Adrenal gland (tissue), 12 donors: ENCODE measurements around the gene MAPK10. TPM values are rescaled to one million over a fixed set of nuclear protein-coding genes. Genes with fewer than 3 reads are reported as not detected.

Source experiments
- DNase-seq, 7 donors: peaks; one replicate each; pipeline ENCODE4 v3.0.0-alpha.2; 2019 to 2020
- H3K27ac ChIP-seq, 5 donors: fragments of 200-600 bp; sonication (generic) in 4 of 5; 1 replicate in 3 of 5; 2 replicates in 2 of 5; pipeline versions ENCODE4 v1.5.1 to v1.8.0; 2016 to 2020; ENCODE audit warnings: mild to moderate bottlenecking in 1 of 5
- H3K27me3 ChIP-seq: fragments of 200-600 bp; 2 replicates; pipeline ENCODE4 v1.8.0; 2021
- H3K36me3 ChIP-seq, 2 donors: fragments of 200-600 bp; replicated peaks in 1 of 2; 1 replicate in 1 of 2; 2 replicates in 1 of 2; pipeline versions ENCODE4 v1.5.1 to v1.8.0; 2018 to 2022
- H3K4me1 ChIP-seq, 2 donors: fragments of 200-600 bp; replicated peaks in 1 of 2; 1 replicate in 1 of 2; 2 replicates in 1 of 2; pipeline versions ENCODE4 v1.5.1 to v1.8.0; 2018 to 2021
- H3K4me3 ChIP-seq, 4 donors: fragments of 200-600 bp; sonication (generic) in 3 of 4; one replicate each; pipeline ENCODE4 v1.5.1; 2016 to 2018
- H3K9me3 ChIP-seq, 3 donors: fragments of 200-600 bp; sonication (generic) in 1 of 3; replicated peaks in 1 of 3; 1 replicate in 2 of 3; 2 replicates in 1 of 3; pipeline versions ENCODE4 v1.5.1 to v1.8.0; 2016 to 2021
- CTCF ChIP-seq, 6 experiments: fragments of 450-650 bp in 4 of 6; fragments of 200-600 bp in 2 of 6; sonication (generic) in 1 of 6; IDR thresholded peaks; 1 replicate in 5 of 6; 2 replicates in 1 of 6; pipeline versions ENCODE4 v1.5.1 to v1.8.0; 2016 to 2021; ENCODE audit warnings: antibody characterized with exemption in 6 of 6, mild to moderate bottlenecking in 2 of 6, moderate library complexity in 1 of 6
- POLR2A ChIP-seq, 2 donors: fragments of 450-650 bp; IDR thresholded peaks; one replicate each; pipeline ENCODE4 v1.6.1; 2017; ENCODE audit warnings: antibody characterized with exemption in 2 of 2, mild to moderate bottlenecking in 2 of 2, moderate library complexity in 1 of 2
- WGBS, 4 donors: extraction: QIAGEN DNeasy Blood & Tissue Kit in 2 of 4; methylation state at CpG; one replicate each; pipeline versions ENCODE4 v1.1.5 to v1.1.7; 2013 to 2017; 5-methylcytosine and 5-hydroxymethylcytosine counted together
- intact Hi-C, 2 donors: fragments of 100-400 bp; cut with DNase I; formaldehyde crosslinking; loops; one replicate each; pipeline versions ENCODE4 v1.14.1 to v1.15.0; 2022 to 2023
- polyA plus RNA-seq, 3 donors: library from polyadenylated mRNA; stranded (reverse); fragments of 200-250 nt in 2 of 3; fragments of 350-450 nt in 1 of 3; fragmentation: Illumina TruSeq in 1 of 3; extraction: RNeasy Lipid Tissue Mini Kit (QIAGEN cat#74804) in 1 of 3; gene quantifications; one replicate each; pipeline ENCODE4 v1.2.3, GENCODE V29; 2013 to 2014
- total RNA-seq, 9 donors: library from RNA; depleted of rRNA in 4 of 9; stranded (reverse); fragments of >200 nt in 4 of 9; fragments of 120-200 nt in 1 of 9; fragmentation: NEBNext Ultra II Directional in 1 of 9; extraction: Animal tissue kit (Norgen Biotek cat#: 25700) in 1 of 9; gene quantifications; one replicate each; pipeline versions ENCODE4 v1.1.0 to v1.2.4, GENCODE V29; 2013 to 2023
- donor health status: healthy with polysubstance abuse.
- donor health status: Bipolar disorder and iron deficiency.
- donor health status: DM: yes; HTN: yes; CAD: no.
- donor health status: DM: no; HTN: no; CAD: no.
- donor health status: DM: no; HTN: no; CAD: no.
- donor health status: DM: yes; HTN: yes; CAD: no.

MAPK10 gene
- total and polyA plus RNA-seq, 12 donors, result 11.6 to 160 (median 42.1) TPM

GRCh38 chr4:86055898-86056297 is 304.0 kb downstream of the MAPK10 start:
- DNase-seq, result no peak
- intact Hi-C loops, result no loop called here
- Histone ChIP-seq H3K9me3 (no peaks in the 10 kb centered on the region), H3K27ac (no peak overlapping the region), H3K36me3 (no peaks in the 10 kb centered on the region), H3K4me1 (peaks cover 0 to 15% of the 10 kb centered on the region in 2 donors), H3K4me3 (no peak overlapping the region), H3K27me3 (no peaks in the 10 kb centered on the region)
- TF ChIP-seq POLR2A (IDR thresholded peaks at IDR 0.05) (no peak), CTCF (IDR thresholded peaks at IDR 0.05) (no peak)
- WGBS, 4 donors, result 8 to 21% (median 16%) methylated on average over 1 of the region's 1 CpG

GRCh38 chr4:86054286-86055032 is 305.4 kb downstream of the MAPK10 start:
- Histone ChIP-seq H3K27ac (no peak overlapping the region), H3K27me3 (no peaks in the 10 kb centered on the region), H3K36me3 (no peaks in the 10 kb centered on the region), H3K4me1 (peaks cover 0 to 15% of the 10 kb centered on the region in 2 donors), H3K4me3 (no peak overlapping the region), H3K9me3 (no peaks in the 10 kb centered on the region)
- TF ChIP-seq POLR2A (IDR thresholded peaks at IDR 0.05) (no peak), CTCF (IDR thresholded peaks at IDR 0.05) (no peak)
- intact Hi-C loops, result no loop called here
- WGBS, 4 donors, result 81 to 86% (median 84%) methylated on average over 6 of the region's 6 CpGs
- no peak for DNase-seq

- H3K9me3 ChIP-seq, result no peaks in the 10 kb centered on the region
- H3K27me3 ChIP-seq, result no peaks in the 10 kb centered on the region
- H3K27ac ChIP-seq, result no peak overlapping the region
- intact Hi-C loops, result no loop called here
- DNase-seq, result no peak
- H3K4me1 ChIP-seq, result peaks cover 0 to 7% of the 10 kb centered on the region in 2 donors
- TF ChIP-seq POLR2A (IDR thresholded peaks at IDR 0.05) (no peak), CTCF (IDR thresholded peaks at IDR 0.05) (no peak)
- 97 to 100% (median 99%) methylated on average over 1 of the region's 1 CpG for WGBS, 4 donors
- H3K4me3 ChIP-seq, result no peak overlapping the region
- no peaks in the 10 kb centered on the region for H3K36me3 ChIP-seq
Observed at GRCh38 chr4:86050496-86050895, 309.4 kb downstream of the MAPK10 start.

GRCh38 chr4:86048426-86048825 is 311.4 kb downstream of the MAPK10 start:
- H3K27me3 ChIP-seq, result no peaks in the 10 kb centered on the region
- H3K4me3 ChIP-seq, result no peak overlapping the region
- no peaks in the 10 kb centered on the region for H3K36me3 ChIP-seq
- intact Hi-C loops, result no loop called here
- no peak for DNase-seq
- peaks cover 0 to 12% of the 10 kb centered on the region in 2 donors for H3K4me1 ChIP-seq
- WGBS, 4 donors, result 74 to 84% (median 78%) methylated on average over 1 of the region's 1 CpG
- no peak overlapping the region for H3K27ac ChIP-seq
- TF ChIP-seq POLR2A (IDR thresholded peaks at IDR 0.05) (no peak), CTCF (IDR thresholded peaks at IDR 0.05) (no peak)
- no peaks in the 10 kb centered on the region for H3K9me3 ChIP-seq
